LNCAP (cell line): ENCODE data around the gene METTL17.
A peak's percentile ranks its signal among the peaks of the same experiment; 100 is the strongest.
"Not testable (repeated sequence)": the region's sequence is repeated elsewhere in the genome, so short reads cannot be mapped to it uniquely, and the experiment has no call there.

Experiments used
- TF ChIP-seq, protein P1 (sequence below): fragments of 450-650 bp; IDR thresholded peaks from 2 replicates; pipeline ENCODE4 v1.5.1; 2017; ENCODE audit warnings: mild to moderate bottlenecking

The METTL17 gene, protein sequence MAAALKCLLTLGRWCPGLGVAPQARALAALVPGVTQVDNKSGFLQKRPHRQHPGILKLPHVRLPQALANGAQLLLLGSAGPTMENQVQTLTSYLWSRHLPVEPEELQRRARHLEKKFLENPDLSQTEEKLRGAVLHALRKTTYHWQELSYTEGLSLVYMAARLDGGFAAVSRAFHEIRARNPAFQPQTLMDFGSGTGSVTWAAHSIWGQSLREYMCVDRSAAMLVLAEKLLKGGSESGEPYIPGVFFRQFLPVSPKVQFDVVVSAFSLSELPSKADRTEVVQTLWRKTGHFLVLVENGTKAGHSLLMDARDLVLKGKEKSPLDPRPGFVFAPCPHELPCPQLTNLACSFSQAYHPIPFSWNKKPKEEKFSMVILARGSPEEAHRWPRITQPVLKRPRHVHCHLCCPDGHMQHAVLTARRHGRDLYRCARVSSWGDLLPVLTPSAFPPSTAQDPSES

DNA sequence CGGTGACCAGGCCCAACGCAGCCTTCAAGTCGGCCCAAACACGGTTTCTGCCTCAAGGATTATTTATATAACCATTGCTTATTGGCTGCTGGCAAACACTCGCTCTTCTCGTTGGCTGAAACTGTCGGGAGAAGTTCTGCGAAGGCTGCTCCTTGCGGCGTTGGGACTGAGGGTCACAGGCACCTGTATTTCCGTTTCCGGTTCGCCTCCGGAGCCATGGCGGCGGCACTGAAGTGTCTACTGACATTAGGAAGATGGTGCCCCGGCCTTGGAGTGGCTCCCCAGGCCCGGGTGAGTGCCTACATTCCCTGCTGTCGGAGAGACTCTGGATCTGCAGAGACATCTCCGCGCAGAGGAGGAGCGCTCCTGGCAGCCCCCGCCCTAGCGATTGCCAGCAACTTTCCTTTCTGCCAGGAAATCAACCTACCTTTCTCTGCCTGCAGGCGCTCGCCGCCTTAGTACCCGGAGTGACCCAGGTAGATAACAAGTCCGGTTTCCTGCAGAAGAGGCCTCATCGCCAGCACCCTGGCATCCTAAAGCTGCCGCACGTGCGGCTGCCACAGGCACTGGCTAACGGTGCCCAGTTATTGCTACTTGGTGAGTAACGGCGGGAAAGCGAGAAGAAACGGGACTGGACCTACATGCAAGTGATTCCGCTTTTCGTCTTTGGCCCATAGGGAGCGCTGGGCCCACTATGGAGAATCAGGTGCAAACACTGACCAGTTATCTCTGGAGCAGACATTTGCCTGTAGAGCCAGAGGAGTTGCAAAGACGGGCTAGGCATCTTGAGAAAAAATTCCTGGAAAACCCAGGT is at the start of gene METTL17:
Gene METTL17, plus strand, starts transcription at position 194 of the 814 bp plus-strand sequence. Its CDS starts 23 bp downstream, at position 217.
- TF ChIP-seq, protein P1, sequence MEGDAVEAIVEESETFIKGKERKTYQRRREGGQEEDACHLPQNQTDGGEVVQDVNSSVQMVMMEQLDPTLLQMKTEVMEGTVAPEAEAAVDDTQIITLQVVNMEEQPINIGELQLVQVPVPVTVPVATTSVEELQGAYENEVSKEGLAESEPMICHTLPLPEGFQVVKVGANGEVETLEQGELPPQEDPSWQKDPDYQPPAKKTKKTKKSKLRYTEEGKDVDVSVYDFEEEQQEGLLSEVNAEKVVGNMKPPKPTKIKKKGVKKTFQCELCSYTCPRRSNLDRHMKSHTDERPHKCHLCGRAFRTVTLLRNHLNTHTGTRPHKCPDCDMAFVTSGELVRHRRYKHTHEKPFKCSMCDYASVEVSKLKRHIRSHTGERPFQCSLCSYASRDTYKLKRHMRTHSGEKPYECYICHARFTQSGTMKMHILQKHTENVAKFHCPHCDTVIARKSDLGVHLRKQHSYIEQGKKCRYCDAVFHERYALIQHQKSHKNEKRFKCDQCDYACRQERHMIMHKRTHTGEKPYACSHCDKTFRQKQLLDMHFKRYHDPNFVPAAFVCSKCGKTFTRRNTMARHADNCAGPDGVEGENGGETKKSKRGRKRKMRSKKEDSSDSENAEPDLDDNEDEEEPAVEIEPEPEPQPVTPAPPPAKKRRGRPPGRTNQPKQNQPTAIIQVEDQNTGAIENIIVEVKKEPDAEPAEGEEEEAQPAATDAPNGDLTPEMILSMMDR: peak; percentile 53; the same call in 1 of the 2 replicates

DNA sequence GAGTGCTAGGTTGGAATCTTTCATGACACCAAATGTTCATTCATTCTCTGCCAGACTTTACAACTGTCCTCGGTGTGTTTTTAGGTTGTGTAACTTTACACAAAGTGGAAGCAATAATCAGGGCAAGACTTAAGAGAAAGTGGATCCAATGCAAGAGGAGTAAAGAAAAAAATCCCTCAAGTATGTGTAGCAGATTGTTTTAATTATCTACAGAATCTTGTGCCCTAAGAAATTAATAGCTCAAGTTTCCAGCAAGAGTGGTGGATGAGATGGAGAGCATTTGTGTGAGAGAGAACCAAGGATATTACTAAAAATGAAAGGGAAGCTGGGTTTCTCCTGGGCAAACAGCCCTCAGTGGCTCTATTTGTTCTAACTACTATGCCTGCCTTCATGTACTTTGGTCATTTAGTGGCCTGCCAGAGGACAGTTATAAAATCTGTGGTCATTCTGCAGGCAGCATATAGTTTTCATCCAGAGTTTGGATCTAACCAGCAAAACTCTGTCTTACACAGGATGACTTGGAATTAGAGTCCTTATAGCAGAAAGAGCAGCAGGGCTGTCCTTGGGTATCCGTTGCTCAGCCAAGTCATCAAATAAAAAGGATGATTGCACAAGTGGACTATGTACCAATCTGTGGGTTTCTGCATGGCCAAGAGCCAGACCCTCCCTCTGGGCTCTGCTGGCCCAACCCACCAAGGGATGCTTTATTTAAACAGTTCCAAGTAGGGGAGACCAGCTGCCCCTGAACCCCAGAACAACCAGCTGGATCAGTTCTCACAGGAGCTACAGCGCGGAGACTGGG is 34.8 kb upstream of the METTL17 start, which contains the start of gene RNASE2:
Gene RNASE2, plus strand, starts transcription at position 752 of the 802 bp plus-strand sequence. CDS start 285 bp downstream, outside the sequence.
- TF ChIP-seq, protein P1: not testable (repeated sequence)

DNA sequence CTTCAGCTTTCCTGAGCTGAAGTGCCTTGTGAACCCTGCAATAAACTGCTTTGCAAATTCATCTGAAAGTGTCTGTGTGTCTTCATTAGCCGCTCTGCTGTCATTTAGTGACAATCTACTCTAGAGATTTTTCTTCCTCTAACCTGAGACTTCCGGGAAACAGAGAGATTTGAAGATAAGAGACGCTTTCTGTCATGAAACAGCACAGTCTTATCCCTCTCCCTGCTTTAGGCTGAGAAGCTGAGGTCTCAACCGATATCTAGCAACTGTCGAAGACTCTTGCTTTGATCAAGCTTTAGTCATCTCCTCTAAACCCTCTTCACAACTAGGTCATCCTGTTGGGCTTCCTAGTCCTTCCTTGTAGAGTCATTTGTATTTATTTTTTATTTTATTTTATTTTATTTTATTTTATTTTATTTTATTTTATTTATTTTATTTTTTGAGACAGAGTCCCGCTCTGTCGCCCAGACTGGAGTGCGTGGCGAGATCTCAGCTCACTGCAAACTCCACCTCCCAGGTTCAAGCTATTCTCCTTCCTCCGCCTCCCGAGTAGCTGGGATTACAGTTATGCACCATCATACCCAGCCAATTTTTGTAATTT is 33.3 kb upstream of the METTL17 start:
- TF ChIP-seq, protein P1: no peak

DNA sequence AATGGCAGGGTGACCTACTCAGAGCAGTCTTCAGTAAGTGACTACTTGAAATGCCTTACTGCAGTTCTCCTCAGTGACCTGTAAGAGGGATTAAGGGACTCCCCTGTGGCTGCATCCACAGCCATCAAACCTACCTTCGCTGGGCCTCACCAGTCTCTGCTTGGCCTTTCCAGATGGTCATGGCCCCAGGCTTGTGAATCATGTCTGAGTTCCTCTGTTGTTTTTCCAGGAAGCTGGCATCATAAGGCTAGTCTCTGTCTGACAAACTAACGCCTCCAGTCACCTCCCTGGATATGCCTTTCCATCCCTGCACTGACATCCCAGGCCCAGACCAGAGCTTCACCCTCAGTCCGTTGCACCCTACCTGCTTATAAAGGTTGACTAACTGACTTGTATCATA is 20.4 kb upstream of the METTL17 start:
- TF ChIP-seq, protein P1: no peak

DNA sequence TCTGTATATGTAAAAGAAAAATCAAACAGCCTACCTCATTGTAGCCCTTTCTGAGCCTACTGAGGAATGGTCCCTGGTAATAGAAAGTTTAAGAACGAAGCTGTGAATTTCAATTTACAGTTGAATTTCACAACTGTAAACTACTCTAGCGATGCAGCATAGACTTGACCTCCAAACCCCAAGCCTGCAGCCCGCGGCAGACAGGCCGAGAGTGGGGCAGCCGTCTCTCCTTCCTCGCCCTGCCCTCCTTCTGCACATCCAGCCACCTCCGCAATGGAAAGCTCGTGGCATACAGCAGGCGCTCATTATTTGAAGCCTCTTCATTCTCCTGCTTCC is 19.2 kb upstream of the METTL17 start:
- TF ChIP-seq, protein P1: no peak

DNA sequence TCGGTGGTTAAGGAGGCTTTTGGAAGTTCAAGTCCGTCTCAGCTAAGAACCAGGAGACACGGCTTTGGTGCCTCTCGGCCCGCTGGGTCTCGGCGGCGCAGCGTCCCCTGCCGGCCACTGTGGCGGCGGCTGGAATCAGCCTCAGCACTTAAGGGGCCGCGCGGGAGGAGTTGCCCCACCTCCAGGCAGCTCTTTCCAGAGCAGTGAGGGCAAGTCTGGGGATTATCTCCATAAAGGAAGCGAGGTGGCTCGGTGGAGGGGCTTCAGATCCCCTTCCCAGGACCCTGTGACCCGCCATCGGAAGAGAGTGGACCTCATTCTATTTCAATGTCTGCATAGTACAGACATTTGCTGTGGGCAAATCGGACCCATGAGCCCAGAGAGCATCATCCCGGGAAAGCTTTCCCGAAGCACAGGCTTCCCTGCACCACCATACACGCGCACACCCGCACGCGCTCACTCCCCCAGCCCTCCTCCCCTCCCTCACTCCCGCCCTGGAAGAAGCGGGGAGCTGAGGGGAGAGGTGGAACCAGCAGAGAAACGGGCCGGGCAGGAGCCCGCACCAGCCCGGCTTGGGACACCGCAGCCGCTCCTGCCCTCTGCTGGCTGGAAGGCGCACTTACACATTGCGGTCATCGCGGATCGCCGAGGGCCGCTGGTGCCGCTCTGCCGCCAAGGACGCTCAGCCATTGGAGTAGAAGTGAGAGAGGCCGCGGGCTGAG is 18.6 kb upstream of the METTL17 start:
- TF ChIP-seq, protein P1: peak; percentile 94
